Astrocyte of the spinal cord (primary cell): ENCODE measurements around the gene IAH1.

Experiments
- DNase-seq: peaks from one replicate; pipeline ENCODE4 v3.0.0; 2011; ENCODE audit warnings: low read depth, low spot score
- H3K4me3 ChIP-seq: 2 replicates; pipeline ENCODE4 v1.5.1; 2011; ENCODE audit warnings: low read depth, mild to moderate bottlenecking, low read length, moderate library complexity
- CTCF ChIP-seq: IDR thresholded peaks from 2 replicates; pipeline ENCODE4 v1.5.1; 2012; ENCODE audit warnings: low read depth, mild to moderate bottlenecking, low read length, inconsistent platforms
- in situ Hi-C: cut with HindIII; loops from 2 replicates; pipeline ENCODE4 v1.10.0; 2017; ENCODE audit warnings: low sequenced_read_pairs

IAH1 gene

DNA sequence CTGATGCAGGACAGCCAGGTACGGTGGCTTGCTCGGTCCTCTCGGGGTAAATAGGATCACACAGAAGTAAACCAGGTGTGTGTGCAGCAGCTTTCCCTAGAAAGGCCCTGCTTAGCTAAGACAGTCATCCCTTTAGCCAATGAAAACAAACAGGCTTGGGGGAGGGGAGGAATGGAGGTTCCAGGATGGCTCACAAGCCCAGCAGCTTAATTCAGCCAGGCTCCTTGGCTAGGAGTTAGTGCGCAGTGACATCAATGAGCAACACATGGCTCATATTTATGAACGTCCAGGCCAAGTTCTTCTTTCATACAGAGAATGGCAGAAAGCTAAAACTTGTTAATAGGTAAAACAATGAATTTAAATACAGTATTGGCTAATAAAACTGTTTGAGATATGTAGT lies 10.2 kb downstream of the IAH1 start:
- H3K4me3 ChIP-seq: no peak overlapping the region
- in situ Hi-C loops: no loop called here
- peak; percentile 51 for DNase-seq
- TF ChIP-seq CTCF: no peak

- TF ChIP-seq CTCF: no peak
- in situ Hi-C loops: no loop called here
- DNase-seq: peak; percentile 19
- no peak overlapping the region for H3K4me3 ChIP-seq
Measured at GRCh38 chr2:9488583-9489547, 14.5 kb downstream of the IAH1 start.

GRCh38 chr2:9490789-9491188 lies 16.4 kb downstream of the IAH1 start:
- in situ Hi-C loops: no loop called here
- TF ChIP-seq CTCF: no peak

GRCh38 chr2:9492927-9493326 lies 18.6 kb downstream of the IAH1 start:
- TF ChIP-seq CTCF: no peak
- in situ Hi-C loops: no loop called here
- no peak for DNase-seq
- H3K4me3 ChIP-seq: no peak overlapping the region

More at GRCh38 chr2:9490789-9491188, 16.4 kb downstream of the IAH1 start:
- H3K4me3 ChIP-seq: no peak overlapping the region
- no peak for DNase-seq

DNA sequence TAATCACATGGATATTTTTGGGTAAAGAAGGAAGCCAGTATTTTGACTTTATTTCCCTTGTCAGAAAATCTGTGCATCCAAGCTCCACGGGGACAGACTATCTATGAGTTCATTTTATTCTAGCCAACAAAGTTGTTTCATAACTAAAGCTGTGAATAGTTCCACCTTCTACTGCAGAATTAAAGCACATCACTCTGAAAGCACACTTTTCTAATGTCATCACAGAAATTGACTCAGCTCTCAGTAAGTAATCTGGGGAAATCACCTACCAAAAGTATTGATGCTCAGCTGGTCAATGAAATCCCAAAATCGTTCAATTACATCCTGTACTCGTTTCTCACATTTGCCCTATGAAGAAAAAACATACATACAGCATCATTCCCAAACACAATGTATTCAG lies 19.1 kb downstream of the IAH1 start:
- no peak for DNase-seq
- H3K4me3 ChIP-seq: no peak overlapping the region
- no peak for TF ChIP-seq CTCF
- in situ Hi-C loops: no loop called here

- no peak for DNase-seq
- no peak overlapping the region for H3K4me3 ChIP-seq
- in situ Hi-C loops: no loop called here
- TF ChIP-seq CTCF: no peak
Measured at GRCh38 chr2:9494081-9494480, 19.7 kb downstream of the IAH1 start.
